Calu3 (cell line): ENCODE measurements around the gene TNIK. TPM values are rescaled to one million over a fixed set of nuclear protein-coding genes. Genes with fewer than 3 reads are reported as not detected.

Experiments
- BruUV-seq: library from RNA; stranded (reverse); fragments of 400-500 nt; replicated peaks from 2 replicates; lab custom pipeline; 2021; lab: Mats Ljungman, UMichigan
- CTCF ChIA-PET: fragments of 300-600 bp; sonication (Branson Sonifier 250); formaldehyde crosslinking; loops from one replicate; lab custom pipeline; 2022; ENCODE audit warnings: antibody characterized with exemption; lab: Charles Lee
- DNase-seq: peaks from one replicate; pipeline ENCODE4 v3.0.0; 2022
- H3K27ac Mint-ChIP-seq: one replicate; pipeline ENCODE4 v1.8.0; 2022; ENCODE audit warnings: mixed read lengths; ENCODE audit not compliant: unreplicated experiment
- H3K27me3 Mint-ChIP-seq: one replicate; pipeline ENCODE4 v1.8.0; 2022; ENCODE audit warnings: mixed read lengths; ENCODE audit not compliant: unreplicated experiment
- H3K36me3 Mint-ChIP-seq: one replicate; pipeline ENCODE4 v1.8.0; 2022; ENCODE audit warnings: mild to moderate bottlenecking, moderate library complexity, mixed read lengths; ENCODE audit not compliant: insufficient read depth, unreplicated experiment
- H3K4me1 Mint-ChIP-seq: one replicate; pipeline ENCODE4 v1.8.0; 2022; ENCODE audit warnings: mild to moderate bottlenecking, low read depth, mixed read lengths; ENCODE audit not compliant: unreplicated experiment
- H3K4me3 Mint-ChIP-seq: one replicate; pipeline ENCODE4 v1.8.0; 2022; ENCODE audit warnings: mild to moderate bottlenecking, low read depth, moderate library complexity, mixed read lengths; ENCODE audit not compliant: unreplicated experiment
- H3K9me3 Mint-ChIP-seq: one replicate; pipeline ENCODE4 v1.8.0; 2022; ENCODE audit warnings: low read depth, mixed read lengths; ENCODE audit not compliant: unreplicated experiment
- intact Hi-C: fragments of 100-400 bp; cut with micrococcal nuclease; formaldehyde crosslinking; loops from one replicate; pipeline ENCODE4 v1.10.0; 2022; ENCODE audit not compliant: unreplicated experiment
- total RNA-seq: library from RNA; stranded (reverse); gene quantifications from 2 replicates; pipeline ENCODE4 v1.2.3, GENCODE V29; 2022
- TF ChIP-seq, protein P1 (sequence below): fragments of 200-600 bp; IDR thresholded peaks from one replicate; pipeline ENCODE4 v1.8.0; 2022; ENCODE audit warnings: antibody characterized with exemption; ENCODE audit not compliant: unreplicated experiment

The TNIK gene
- total RNA-seq, 1 experiment from 2014 or later = 19.7 TPM

DNA sequence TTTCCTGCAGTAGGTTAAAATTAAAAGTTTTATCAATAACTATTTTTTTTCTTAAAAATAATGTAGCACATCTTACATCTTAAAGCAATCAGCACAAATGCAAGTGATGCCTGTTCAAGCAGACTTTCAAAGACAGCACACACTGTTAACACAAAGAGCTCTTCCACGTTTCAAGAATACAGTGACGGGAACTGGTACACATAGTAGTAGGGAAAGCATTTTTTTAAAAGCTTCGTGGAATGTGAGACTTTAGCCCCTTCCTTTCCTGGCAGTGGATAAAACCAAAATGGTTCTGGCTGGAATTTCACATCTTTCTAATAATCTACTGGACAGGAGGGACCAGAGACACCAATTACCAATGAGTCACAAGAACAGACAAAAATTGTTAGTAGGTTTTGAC, 400.2 kb downstream of the TNIK start:
- intact Hi-C loops = no loop called here
- TF ChIP-seq, protein P1, sequence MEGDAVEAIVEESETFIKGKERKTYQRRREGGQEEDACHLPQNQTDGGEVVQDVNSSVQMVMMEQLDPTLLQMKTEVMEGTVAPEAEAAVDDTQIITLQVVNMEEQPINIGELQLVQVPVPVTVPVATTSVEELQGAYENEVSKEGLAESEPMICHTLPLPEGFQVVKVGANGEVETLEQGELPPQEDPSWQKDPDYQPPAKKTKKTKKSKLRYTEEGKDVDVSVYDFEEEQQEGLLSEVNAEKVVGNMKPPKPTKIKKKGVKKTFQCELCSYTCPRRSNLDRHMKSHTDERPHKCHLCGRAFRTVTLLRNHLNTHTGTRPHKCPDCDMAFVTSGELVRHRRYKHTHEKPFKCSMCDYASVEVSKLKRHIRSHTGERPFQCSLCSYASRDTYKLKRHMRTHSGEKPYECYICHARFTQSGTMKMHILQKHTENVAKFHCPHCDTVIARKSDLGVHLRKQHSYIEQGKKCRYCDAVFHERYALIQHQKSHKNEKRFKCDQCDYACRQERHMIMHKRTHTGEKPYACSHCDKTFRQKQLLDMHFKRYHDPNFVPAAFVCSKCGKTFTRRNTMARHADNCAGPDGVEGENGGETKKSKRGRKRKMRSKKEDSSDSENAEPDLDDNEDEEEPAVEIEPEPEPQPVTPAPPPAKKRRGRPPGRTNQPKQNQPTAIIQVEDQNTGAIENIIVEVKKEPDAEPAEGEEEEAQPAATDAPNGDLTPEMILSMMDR = no peak
- H3K27ac Mint-ChIP-seq = no peak overlapping the region
- DNase-seq = no peak
- no peaks in the 10 kb centered on the region for H3K4me1 Mint-ChIP-seq
- CTCF ChIA-PET = interaction anchor here (1.2 kb wide), 1 partner anchor 29 kb away, joined by 3 read pairs; no protein-coding TSS in a partner anchor
- H3K27me3 Mint-ChIP-seq = no peaks in the 10 kb centered on the region
- no peaks in the 10 kb centered on the region for H3K9me3 Mint-ChIP-seq
- H3K4me3 Mint-ChIP-seq = no peak overlapping the region
- no TSS peak for BruUV-seq
- no peaks in the 10 kb centered on the region for H3K36me3 Mint-ChIP-seq

DNA sequence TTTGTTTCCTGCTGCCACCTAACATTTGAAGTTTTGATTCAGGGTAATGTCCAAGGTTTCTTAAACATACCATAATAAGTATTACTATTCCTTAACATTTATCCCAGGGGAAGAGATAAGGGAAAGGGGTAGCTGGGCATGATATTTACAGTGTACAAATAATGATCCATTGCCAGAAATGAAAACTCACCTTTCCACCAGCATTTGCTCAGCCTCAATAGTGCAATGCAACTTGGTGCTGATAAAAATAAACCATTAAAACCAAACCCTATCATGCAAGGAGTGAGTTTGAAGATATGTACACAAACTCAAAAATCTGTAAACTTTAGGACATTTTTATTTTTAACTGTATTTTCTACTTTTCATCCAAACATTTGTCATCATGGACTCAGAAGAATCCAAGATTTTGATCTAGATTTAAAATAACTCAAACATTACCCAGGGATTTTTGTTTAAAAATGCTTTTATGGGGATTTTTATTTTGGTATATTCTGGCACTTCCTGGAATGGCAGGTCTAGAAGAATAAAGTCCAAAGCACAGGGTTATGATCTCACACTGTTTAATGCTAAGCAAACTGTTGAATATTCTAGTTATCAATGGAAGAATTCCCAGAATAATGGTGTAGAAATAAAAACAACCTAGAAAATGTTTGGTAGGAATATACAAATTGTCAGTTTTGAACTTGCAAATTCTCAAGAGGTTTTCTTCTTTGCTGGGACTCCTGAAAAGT, 401.2 kb downstream of the TNIK start:
- CTCF ChIA-PET = interaction anchor here (1.2 kb wide), 1 partner anchor 30 kb away, joined by 3 read pairs; no protein-coding TSS in a partner anchor
- intact Hi-C loops = no loop called here
- Mint-ChIP-seq H3K27me3 (no peaks in the 10 kb centered on the region), H3K4me3 (no peak overlapping the region), H3K27ac (no peak overlapping the region), H3K36me3 (no peaks in the 10 kb centered on the region), H3K9me3 (no peaks in the 10 kb centered on the region), H3K4me1 (no peaks in the 10 kb centered on the region)
- TF ChIP-seq, protein P1 = no peak
- no TSS peak for BruUV-seq
- no peak for DNase-seq

DNA sequence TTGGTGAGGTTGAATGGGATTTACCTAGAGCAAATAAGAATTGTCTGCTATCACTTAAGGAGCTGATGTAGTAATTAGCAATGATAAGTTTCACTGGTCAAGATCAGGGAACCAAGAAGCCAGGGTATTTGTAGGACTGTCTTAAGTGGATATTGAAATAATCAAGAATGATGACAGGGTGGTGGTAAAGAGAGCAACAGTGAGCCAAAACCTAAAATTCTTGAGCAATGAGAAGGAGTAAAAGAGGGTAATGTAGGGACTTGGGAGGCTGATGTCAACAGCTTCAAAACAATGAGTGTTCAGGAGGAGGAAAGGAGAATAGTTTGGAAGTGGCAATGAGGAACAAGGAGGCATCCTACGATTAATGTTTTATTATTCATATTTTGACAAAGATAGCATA, 402.1 kb downstream of the TNIK start:
- no TSS peak for BruUV-seq
- H3K27me3 Mint-ChIP-seq = no peaks in the 10 kb centered on the region
- H3K27ac Mint-ChIP-seq = no peak overlapping the region
- CTCF ChIA-PET = no interaction called here
- no peaks in the 10 kb centered on the region for H3K36me3 Mint-ChIP-seq
- H3K4me1 Mint-ChIP-seq = no peaks in the 10 kb centered on the region
- TF ChIP-seq, protein P1 = no peak
- no peaks in the 10 kb centered on the region for H3K9me3 Mint-ChIP-seq
- intact Hi-C loops = no loop called here
- DNase-seq = no peak
- H3K4me3 Mint-ChIP-seq = no peak overlapping the region

DNA sequence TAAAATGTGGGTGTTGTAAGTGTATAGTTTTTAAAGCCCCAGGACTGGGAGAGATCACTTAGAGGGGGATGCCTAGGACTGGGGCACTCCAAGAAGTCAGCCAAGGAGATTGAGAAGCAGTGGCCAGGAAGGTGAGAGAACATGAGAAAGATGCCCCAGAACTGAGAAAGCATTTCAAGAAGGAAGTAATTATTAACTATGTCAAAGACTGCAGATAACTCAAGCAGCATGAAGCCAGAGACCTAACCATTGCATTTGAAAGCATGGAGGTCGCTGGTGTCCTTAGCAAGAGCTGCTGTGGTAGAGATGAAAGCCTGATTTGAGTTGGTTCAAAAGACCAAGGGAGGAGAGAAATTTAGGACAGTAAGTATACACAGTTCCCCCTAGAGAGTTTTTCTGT, 403.1 kb downstream of the TNIK start:
- TF ChIP-seq, protein P1 = no peak
- no peak for DNase-seq
- Mint-ChIP-seq H3K4me1 (no peaks in the 10 kb centered on the region), H3K9me3 (no peaks in the 10 kb centered on the region), H3K4me3 (no peak overlapping the region), H3K36me3 (no peaks in the 10 kb centered on the region), H3K27me3 (no peaks in the 10 kb centered on the region), H3K27ac (no peak overlapping the region)
- CTCF ChIA-PET = no interaction called here
- no TSS peak for BruUV-seq
- intact Hi-C loops = no loop called here
